Liver (tissue), 9 donors: ENCODE data around the gene MAD2L1. TPM values are rescaled to one million over a fixed set of nuclear protein-coding genes. Genes with fewer than 3 reads are reported as not detected.

Experiments used
- DNase-seq: peaks from one replicate; pipeline ENCODE4 v3.0.0-alpha.2; 2017; ENCODE audit warnings: low spot score
- H3K27ac ChIP-seq, 2 donors: one replicate each; pipeline ENCODE4 v1.7.0; 2013; ENCODE audit warnings: inconsistent platforms in 2 of 2, low read length in 2 of 2, control low read depth in 1 of 2, low read depth in 1 of 2, mild to moderate bottlenecking in 1 of 2
- H3K27me3 ChIP-seq, 4 donors: one replicate each; pipeline versions ENCODE4 v1.6.1 to v1.7.0; 2013; ENCODE audit warnings: low read length in 3 of 4, inconsistent platforms in 1 of 4, mild to moderate bottlenecking in 1 of 4, moderate library complexity in 1 of 4; ENCODE audit not compliant: control insufficient read depth in 4 of 4, insufficient read depth in 4 of 4
- H3K36me3 ChIP-seq, 4 donors: one replicate each; pipeline versions ENCODE4 v1.6.1 to v1.7.0; 2013; ENCODE audit warnings: low read length in 3 of 4, mild to moderate bottlenecking in 3 of 4, low read depth in 1 of 4, moderate library complexity in 1 of 4; ENCODE audit not compliant: control insufficient read depth in 4 of 4, insufficient read depth in 3 of 4
- H3K4me1 ChIP-seq, 4 donors: one replicate each; pipeline versions ENCODE4 v1.6.1 to v1.7.0; 2013; ENCODE audit warnings: low read length in 3 of 4, mild to moderate bottlenecking in 3 of 4, moderate library complexity in 1 of 4; ENCODE audit not compliant: control insufficient read depth in 4 of 4, insufficient read depth in 4 of 4
- H3K4me3 ChIP-seq, 3 donors: one replicate each; pipeline versions ENCODE4 v1.6.1 to v1.7.0; 2013; ENCODE audit warnings: low read length in 3 of 3, control low read depth in 1 of 3, low read depth in 1 of 3, mild to moderate bottlenecking in 1 of 3
- H3K9ac ChIP-seq, 2 donors: one replicate each; pipeline ENCODE4 v1.7.0; 2013; ENCODE audit warnings: low read length in 2 of 2, mild to moderate bottlenecking in 2 of 2, moderate library complexity in 2 of 2, control low read depth in 1 of 2, low read depth in 1 of 2
- H3K9me3 ChIP-seq, 4 donors: one replicate each; pipeline versions ENCODE4 v1.6.1 to v1.7.0; 2013; ENCODE audit warnings: low read length in 3 of 4; ENCODE audit not compliant: control insufficient read depth in 4 of 4
- ATF3 ChIP-seq: IDR thresholded peaks from 2 replicates; pipeline ENCODE4 v1.6.1; 2016; ENCODE audit warnings: antibody characterized with exemption
- CTCF ChIP-seq: fragments of 150-350 bp; IDR thresholded peaks from 2 replicates; pipeline ENCODE4 v1.5.1; 2017; ENCODE audit warnings: improper control_type of control experiment, low read depth, low read length; ENCODE audit not compliant: missing input control
- EGR1 ChIP-seq, 2 donors: IDR thresholded peaks; 2 replicates each; pipeline ENCODE4 v1.6.1; 2016 to 2018; ENCODE audit warnings: antibody characterized with exemption in 2 of 2, low read depth in 2 of 2
- FOXA1 ChIP-seq: IDR thresholded peaks from 2 replicates; pipeline ENCODE4 v1.6.1; 2016; ENCODE audit warnings: antibody characterized with exemption
- FOXA2 ChIP-seq: IDR thresholded peaks from 2 replicates; pipeline ENCODE4 v1.6.1; 2016; ENCODE audit warnings: antibody characterized with exemption
- GABPA ChIP-seq, 2 donors: IDR thresholded peaks in 1 of 2; conservative IDR thresholded peaks in 1 of 2; 2 replicates each; pipeline ENCODE4 v1.6.1; 2016; ENCODE audit warnings: antibody characterized with exemption in 2 of 2, mild to moderate bottlenecking in 1 of 2, moderate library complexity in 1 of 2
- HNF4A ChIP-seq, 2 donors: conservative IDR thresholded peaks; 2 replicates each; pipeline ENCODE4 v1.6.1; 2016; ENCODE audit warnings: antibody characterized with exemption in 2 of 2, mild to moderate bottlenecking in 2 of 2
- HNF4G ChIP-seq: IDR thresholded peaks from 2 replicates; pipeline ENCODE4 v1.6.1; 2016; ENCODE audit warnings: antibody characterized with exemption
- JUND ChIP-seq, 2 donors: IDR thresholded peaks; 2 replicates each; pipeline ENCODE4 v1.6.1; 2016; ENCODE audit warnings: antibody characterized with exemption in 2 of 2
- NR2F2 ChIP-seq: IDR thresholded peaks from 2 replicates; pipeline ENCODE4 v1.6.1; 2016; ENCODE audit warnings: antibody characterized with exemption
- RAD21 ChIP-seq, 2 donors: IDR thresholded peaks; 2 replicates each; pipeline ENCODE4 v1.6.1; 2016; ENCODE audit warnings: antibody characterized with exemption in 2 of 2, mild to moderate bottlenecking in 2 of 2
- RXRA ChIP-seq, 2 donors: IDR thresholded peaks; 2 replicates each; pipeline ENCODE4 v1.6.1; 2017 to 2018; ENCODE audit warnings: antibody characterized with exemption in 2 of 2, mild to moderate bottlenecking in 1 of 2
- SP1 ChIP-seq: IDR thresholded peaks from 2 replicates; pipeline ENCODE4 v1.6.1; 2018; ENCODE audit warnings: antibody characterized with exemption, mild to moderate bottlenecking
- TAF1 ChIP-seq: conservative IDR thresholded peaks from 2 replicates; pipeline ENCODE4 v1.6.1; 2016; ENCODE audit warnings: antibody characterized with exemption, mild to moderate bottlenecking
- YY1 ChIP-seq: IDR thresholded peaks from 2 replicates; pipeline ENCODE4 v1.6.1; 2016; ENCODE audit warnings: antibody characterized with exemption, mild to moderate bottlenecking
- WGBS: extraction: QIAGEN DNeasy Blood & Tissue Kit; methylation state at CpG from one replicate; pipeline ENCODE4 v1.1.7; 2013; 5-methylcytosine and 5-hydroxymethylcytosine counted together
- polyA plus RNA-seq, 2 donors: library from polyadenylated mRNA; stranded (reverse) in 1 of 2; unstranded in 1 of 2; fragments of 200-250 nt in 1 of 2; fragments of >200 nt in 1 of 2; fragmentation: Nextera tagmentation in 1 of 2; extraction: Ambion mirVana in 1 of 2; gene quantifications; one replicate each; pipeline versions ENCODE4 v1.2.1 to v1.2.3, GENCODE V29; 2013 to 2015
- total RNA-seq, 2 donors: library from RNA; depleted of rRNA; stranded (reverse); fragments of >200 nt; gene quantifications; one replicate each; pipeline ENCODE4 v1.2.3, GENCODE V29; 2014
- TF ChIP-seq, protein P1 (sequence below): IDR thresholded peaks from 2 replicates; pipeline ENCODE4 v1.6.1; 2016; ENCODE audit warnings: antibody characterized with exemption
- TF ChIP-seq, protein P2 (sequence below): IDR thresholded peaks from 2 replicates; pipeline ENCODE4 v1.6.1; 2016; ENCODE audit warnings: antibody characterized with exemption, mild to moderate bottlenecking
- TF ChIP-seq, protein P3 (sequence below): IDR thresholded peaks from 2 replicates; pipeline ENCODE4 v1.6.1; 2016; ENCODE audit warnings: antibody characterized with exemption
- donor health status: healthy.
- donor health status: healthy.
- donor health status: healthy.
- donor health status: healthy.
- donor health status: healthy.

Gene MAD2L1
- total and polyA plus RNA-seq, 4 donors, result 0.17 to 28.1 (median 2.3) TPM

- Histone ChIP-seq H3K27me3 (no peaks in the 10 kb centered on the region), H3K4me1 (peaks cover 2 to 11% (median 8%) of the 10 kb centered on the region in 4 donors), H3K36me3 (no peaks in the 10 kb centered on the region), H3K27ac (no peak overlapping the region), H3K4me3 (no peak overlapping the region), H3K9ac (no peak overlapping the region), H3K9me3 (no peaks in the 10 kb centered on the region)
- WGBS, result 74% methylated on average over 5 of the region's 5 CpGs
- TF ChIP-seq RAD21 (IDR thresholded peaks at IDR 0.05), result no peak
- DNase-seq, result no peak
Observed at GRCh38 chr4:120062663-120063195, 3.9 kb downstream of the MAD2L1 start.

DNA sequence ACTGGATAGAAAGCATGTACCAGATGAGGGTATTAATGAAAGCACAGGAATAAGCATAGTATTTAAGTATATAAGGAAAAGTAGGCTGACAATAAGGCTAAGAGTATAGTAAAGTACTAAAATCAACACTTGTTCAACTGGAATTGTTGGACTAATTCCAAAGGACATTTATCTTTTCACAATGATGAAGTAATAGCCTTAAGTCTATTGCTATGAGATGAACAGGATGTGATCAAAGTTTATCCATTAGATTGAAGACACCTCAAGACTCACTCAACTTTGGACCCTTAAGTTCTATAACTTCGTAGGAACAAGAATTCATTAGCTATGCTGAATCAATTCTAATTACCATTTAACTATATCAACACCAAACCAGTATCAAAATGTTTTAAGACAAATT is 7.6 kb downstream of the MAD2L1 start:
- Histone ChIP-seq H3K9me3 (no peaks in the 10 kb centered on the region), H3K4me1 (no peaks in the 10 kb centered on the region), H3K9ac (no peak overlapping the region), H3K27me3 (no peaks in the 10 kb centered on the region), H3K36me3 (no peaks in the 10 kb centered on the region), H3K4me3 (no peak overlapping the region), H3K27ac (no peak overlapping the region)
- WGBS, result 85% methylated on average over 1 of the region's 1 CpG
- DNase-seq, result no peak
- TF ChIP-seq TAF1 (no peak), NR2F2 (no peak), RXRA (IDR thresholded peaks at IDR 0.05) (no peak), EGR1 (IDR thresholded peaks at IDR 0.05; ENCODE audit: low read depth in 2 of 2) (no peak)

DNA sequence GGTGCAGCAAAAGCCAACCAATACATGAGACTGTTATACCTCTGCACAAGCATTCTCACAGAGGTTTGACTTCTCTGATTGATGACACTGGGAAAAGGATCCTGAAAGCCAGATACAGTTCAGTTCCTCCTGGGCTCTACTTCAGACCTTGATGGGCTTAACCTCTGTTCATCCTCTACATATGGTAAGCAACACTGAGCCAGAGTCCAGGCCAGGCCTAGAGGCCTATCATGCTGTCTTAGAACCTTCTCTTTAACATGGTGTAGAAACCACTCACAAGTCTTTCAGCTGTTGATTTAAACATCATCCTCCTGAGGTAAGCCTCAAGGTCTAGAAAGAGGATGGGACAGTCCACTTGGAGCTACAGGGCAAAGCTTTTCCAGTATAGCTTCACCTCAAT is 9.2 kb downstream of the MAD2L1 start:
- DNase-seq, result no peak
- TF ChIP-seq, protein P1, sequence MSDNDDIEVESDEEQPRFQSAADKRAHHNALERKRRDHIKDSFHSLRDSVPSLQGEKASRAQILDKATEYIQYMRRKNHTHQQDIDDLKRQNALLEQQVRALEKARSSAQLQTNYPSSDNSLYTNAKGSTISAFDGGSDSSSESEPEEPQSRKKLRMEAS, result no peak
- TF ChIP-seq CTCF (no peak), TAF1 (no peak), EGR1 (IDR thresholded peaks at IDR 0.05; ENCODE audit: low read depth in 2 of 2) (no peak), HNF4A (conservative IDR thresholded peaks at IDR 0.05) (no peak), NR2F2 (no peak), HNF4G (no peak), JUND (IDR thresholded peaks at IDR 0.05) (no peak), ATF3 (no peak), GABPA (IDR thresholded peaks at IDR 0.05 in 1 of 2, conservative IDR thresholded peaks at IDR 0.05 in 1 of 2) (no peak), RAD21 (IDR thresholded peaks at IDR 0.05) (no peak), RXRA (IDR thresholded peaks at IDR 0.05) (no peak), SP1 (no peak), FOXA2 (no peak), FOXA1 (no peak), YY1 (no peak)
- TF ChIP-seq, protein P2, sequence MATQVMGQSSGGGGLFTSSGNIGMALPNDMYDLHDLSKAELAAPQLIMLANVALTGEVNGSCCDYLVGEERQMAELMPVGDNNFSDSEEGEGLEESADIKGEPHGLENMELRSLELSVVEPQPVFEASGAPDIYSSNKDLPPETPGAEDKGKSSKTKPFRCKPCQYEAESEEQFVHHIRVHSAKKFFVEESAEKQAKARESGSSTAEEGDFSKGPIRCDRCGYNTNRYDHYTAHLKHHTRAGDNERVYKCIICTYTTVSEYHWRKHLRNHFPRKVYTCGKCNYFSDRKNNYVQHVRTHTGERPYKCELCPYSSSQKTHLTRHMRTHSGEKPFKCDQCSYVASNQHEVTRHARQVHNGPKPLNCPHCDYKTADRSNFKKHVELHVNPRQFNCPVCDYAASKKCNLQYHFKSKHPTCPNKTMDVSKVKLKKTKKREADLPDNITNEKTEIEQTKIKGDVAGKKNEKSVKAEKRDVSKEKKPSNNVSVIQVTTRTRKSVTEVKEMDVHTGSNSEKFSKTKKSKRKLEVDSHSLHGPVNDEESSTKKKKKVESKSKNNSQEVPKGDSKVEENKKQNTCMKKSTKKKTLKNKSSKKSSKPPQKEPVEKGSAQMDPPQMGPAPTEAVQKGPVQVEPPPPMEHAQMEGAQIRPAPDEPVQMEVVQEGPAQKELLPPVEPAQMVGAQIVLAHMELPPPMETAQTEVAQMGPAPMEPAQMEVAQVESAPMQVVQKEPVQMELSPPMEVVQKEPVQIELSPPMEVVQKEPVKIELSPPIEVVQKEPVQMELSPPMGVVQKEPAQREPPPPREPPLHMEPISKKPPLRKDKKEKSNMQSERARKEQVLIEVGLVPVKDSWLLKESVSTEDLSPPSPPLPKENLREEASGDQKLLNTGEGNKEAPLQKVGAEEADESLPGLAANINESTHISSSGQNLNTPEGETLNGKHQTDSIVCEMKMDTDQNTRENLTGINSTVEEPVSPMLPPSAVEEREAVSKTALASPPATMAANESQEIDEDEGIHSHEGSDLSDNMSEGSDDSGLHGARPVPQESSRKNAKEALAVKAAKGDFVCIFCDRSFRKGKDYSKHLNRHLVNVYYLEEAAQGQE, result no peak
- TF ChIP-seq, protein P3, sequence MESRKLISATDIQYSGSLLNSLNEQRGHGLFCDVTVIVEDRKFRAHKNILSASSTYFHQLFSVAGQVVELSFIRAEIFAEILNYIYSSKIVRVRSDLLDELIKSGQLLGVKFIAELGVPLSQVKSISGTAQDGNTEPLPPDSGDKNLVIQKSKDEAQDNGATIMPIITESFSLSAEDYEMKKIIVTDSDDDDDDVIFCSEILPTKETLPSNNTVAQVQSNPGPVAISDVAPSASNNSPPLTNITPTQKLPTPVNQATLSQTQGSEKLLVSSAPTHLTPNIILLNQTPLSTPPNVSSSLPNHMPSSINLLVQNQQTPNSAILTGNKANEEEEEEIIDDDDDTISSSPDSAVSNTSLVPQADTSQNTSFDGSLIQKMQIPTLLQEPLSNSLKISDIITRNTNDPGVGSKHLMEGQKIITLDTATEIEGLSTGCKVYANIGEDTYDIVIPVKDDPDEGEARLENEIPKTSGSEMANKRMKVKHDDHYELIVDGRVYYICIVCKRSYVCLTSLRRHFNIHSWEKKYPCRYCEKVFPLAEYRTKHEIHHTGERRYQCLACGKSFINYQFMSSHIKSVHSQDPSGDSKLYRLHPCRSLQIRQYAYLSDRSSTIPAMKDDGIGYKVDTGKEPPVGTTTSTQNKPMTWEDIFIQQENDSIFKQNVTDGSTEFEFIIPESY, result no peak
- no peaks in the 10 kb centered on the region for H3K9me3 ChIP-seq
- no peaks in the 10 kb centered on the region for H3K27me3 ChIP-seq
- H3K4me3 ChIP-seq, result no peak overlapping the region
- H3K9ac ChIP-seq, result no peak overlapping the region
- no peak overlapping the region for H3K27ac ChIP-seq
- H3K4me1 ChIP-seq, result no peaks in the 10 kb centered on the region
- no peaks in the 10 kb centered on the region for H3K36me3 ChIP-seq
